ENCODE results near the gene ITGA4. TPM values are rescaled to one million over a fixed set of nuclear protein-coding genes. Genes with fewer than 3 reads are reported as not detected.

The ITGA4 gene
- total RNA-seq, 6 experiments from 2014 or later: 21.0 to 33.5 (median 30.4) TPM

GRCh38 chr2:181471783-181472182 is 14.6 kb downstream of the ITGA4 start:
- Mint-ChIP-seq H3K4me3 (no peak overlapping the region), H3K36me3 (ENCODE audit: low read depth) (peaks cover 16% of the 10 kb centered on the region)
- no peak for DNase-seq

GRCh38 chr2:181472990-181473389 is 15.8 kb downstream of the ITGA4 start:
- no peak for TF ChIP-seq CTCF (IDR thresholded peaks at IDR 0.05)
- no peak for DNase-seq
- no peak overlapping the region for H3K27ac Mint-ChIP-seq
- H3K9me3 Mint-ChIP-seq: no peaks in the 10 kb centered on the region
- no peaks in the 10 kb centered on the region for H3K27me3 Mint-ChIP-seq (ENCODE audit: insufficient read depth)
- no peak overlapping the region for H3K4me3 Mint-ChIP-seq
- H3K36me3 Mint-ChIP-seq (ENCODE audit: low read depth): peaks cover 23% of the 10 kb centered on the region
- peaks cover 36% of the 10 kb centered on the region for H3K4me1 Mint-ChIP-seq (ENCODE audit: low read depth)

More at GRCh38 chr2:181471783-181472182, 14.6 kb downstream of the ITGA4 start:
- Mint-ChIP-seq H3K27ac (no peak overlapping the region), H3K27me3 (ENCODE audit: insufficient read depth) (no peaks in the 10 kb centered on the region), H3K4me1 (ENCODE audit: low read depth) (peaks cover 36% of the 10 kb centered on the region), H3K9me3 (no peaks in the 10 kb centered on the region)
- no peak for TF ChIP-seq CTCF (IDR thresholded peaks at IDR 0.05)

- Mint-ChIP-seq H3K36me3 (ENCODE audit: low read depth) (peaks cover 23% of the 10 kb centered on the region), H3K9me3 (no peaks in the 10 kb centered on the region), H3K27me3 (ENCODE audit: insufficient read depth) (no peaks in the 10 kb centered on the region), H3K4me1 (ENCODE audit: low read depth) (peaks cover 36% of the 10 kb centered on the region), H3K4me3 (no peak overlapping the region), H3K27ac (no peak overlapping the region)
- no peak for DNase-seq
- no peak for TF ChIP-seq CTCF (IDR thresholded peaks at IDR 0.05)
Measured at GRCh38 chr2:181474222-181474881, 17.2 kb downstream of the ITGA4 start.

- H3K4me1 Mint-ChIP-seq (ENCODE audit: low read depth): no peaks in the 10 kb centered on the region
- no peaks in the 10 kb centered on the region for H3K27me3 Mint-ChIP-seq (ENCODE audit: insufficient read depth)
- H3K36me3 Mint-ChIP-seq (ENCODE audit: low read depth): peaks cover 13% of the 10 kb centered on the region
- no peak overlapping the region for H3K4me3 Mint-ChIP-seq
- H3K9me3 Mint-ChIP-seq: no peaks in the 10 kb centered on the region
- no peak overlapping the region for H3K27ac Mint-ChIP-seq
- no peak for DNase-seq
- no peak for TF ChIP-seq CTCF (IDR thresholded peaks at IDR 0.05)
Measured at GRCh38 chr2:181483211-181483610, 26.0 kb downstream of the ITGA4 start.

GRCh38 chr2:181483876-181484275 is 26.7 kb downstream of the ITGA4 start:
- DNase-seq: no peak
- H3K36me3 Mint-ChIP-seq (ENCODE audit: low read depth): peaks cover 13% of the 10 kb centered on the region
- H3K4me3 Mint-ChIP-seq: no peak overlapping the region
- no peak overlapping the region for H3K27ac Mint-ChIP-seq
- no peaks in the 10 kb centered on the region for H3K9me3 Mint-ChIP-seq
- no peaks in the 10 kb centered on the region; the same call in 1 of the 2 replicates for H3K27me3 Mint-ChIP-seq (ENCODE audit: insufficient read depth)
- TF ChIP-seq CTCF (IDR thresholded peaks at IDR 0.05): no peak
- no peaks in the 10 kb centered on the region for H3K4me1 Mint-ChIP-seq (ENCODE audit: low read depth)

Measured in HFFc6 (cell line).